ENCODE data around the gene PRDM16.
"Not testable (repeated sequence)": the region's sequence is repeated elsewhere in the genome, so short reads cannot be mapped to it uniquely, and the experiment has no call there.

- not testable (repeated sequence) for TF ChIP-seq CTCF (conservative IDR thresholded peaks at IDR 0.05; ENCODE audit: low read depth in 2 of 2); POLR2AphosphoS5 (IDR thresholded peaks at IDR 0.05; ENCODE audit: low read depth); REST (IDR thresholded peaks at IDR 0.05; ENCODE audit: unreplicated experiment); EZH2 (IDR thresholded peaks at IDR 0.05; ENCODE audit: low read depth, unreplicated experiment); STAT1 (IDR thresholded peaks at IDR 0.05; ENCODE audit: unreplicated experiment); EZH2phosphoT487 (IDR thresholded peaks at IDR 0.05; ENCODE audit: unreplicated experiment); CREB1 (CRISPR knock-in tag; IDR thresholded peaks at IDR 0.05; ENCODE audit: low read depth); NANOG (IDR thresholded peaks at IDR 0.05; ENCODE audit: borderline replicate concordance)
Observed at GRCh38 chr1:3087946-3088668, 19.1 kb downstream of the PRDM16 start.

All from GM23338 (cell line).